IMR-90 (cell line): ENCODE results near the gene GNB2. TPM values are rescaled to one million over a fixed set of nuclear protein-coding genes. Genes with fewer than 3 reads are reported as not detected.

Experiments
- ATAC-seq: fragments of 200-7000 bp; cut with Tn5 transposase; 2 replicates; pipeline ENCODE4 v1.9.1; 2020; ENCODE audit warnings: low read depth, mild to moderate bottlenecking, moderate library complexity
- BruUV-seq: library from RNA; stranded (reverse); fragments of 400-500 nt; replicated peaks from 2 replicates; lab custom pipeline; 2021; lab: Mats Ljungman, UMichigan
- CTCF ChIA-PET: fragments of 300-600 bp; formaldehyde crosslinking; extraction: SDS; loops from one replicate; lab custom pipeline; 2021; ENCODE audit warnings: antibody characterized with exemption; lab: Yijun Ruan, JAX
- POLR2A ChIA-PET: fragments of 300-600 bp; sonication (Branson Sonifier 250); formaldehyde crosslinking; loops from one replicate; lab custom pipeline; 2022; ENCODE audit warnings: antibody characterized with exemption; ENCODE audit not compliant: unreplicated experiment; lab: Charles Lee
- DNase-seq: peaks from one replicate; pipeline ENCODE4 v3.0.0; 2013
- H2AFZ ChIP-seq: replicated peaks from 2 replicates; pipeline ENCODE3; 2013; ENCODE audit warnings: low read length, mild to moderate bottlenecking; ENCODE audit not compliant: poor library complexity
- H2AK5ac ChIP-seq: 2 replicates; pipeline ENCODE4 v1.6.1; 2013; ENCODE audit warnings: low read depth, low read length, inconsistent platforms
- H2AK9ac ChIP-seq: replicated peaks from 2 replicates; pipeline ENCODE3; 2013; ENCODE audit warnings: mild to moderate bottlenecking, low read depth, low read length, moderate library complexity; ENCODE audit not compliant: poor library complexity
- H2BK120ac ChIP-seq: 2 replicates; pipeline ENCODE4 v1.6.1; 2013; ENCODE audit warnings: low read depth, low read length, inconsistent platforms
- H2BK15ac ChIP-seq: 3 replicates; pipeline ENCODE4 v1.6.1; 2013; ENCODE audit warnings: low read depth, low read length, inconsistent platforms
- H2BK20ac ChIP-seq: 2 replicates; pipeline ENCODE4 v1.6.1; 2013; ENCODE audit warnings: low read depth, mild to moderate bottlenecking, inconsistent platforms, low read length, moderate library complexity
- H2BK5ac ChIP-seq: 2 replicates; pipeline ENCODE4 v1.6.1; 2013; ENCODE audit warnings: mild to moderate bottlenecking, low read depth, low read length, inconsistent platforms; ENCODE audit not compliant: poor library complexity, severe bottlenecking
- H3K14ac ChIP-seq: replicated peaks from 2 replicates; pipeline ENCODE4 v1.6.1; 2013; ENCODE audit warnings: low read depth, low read length, inconsistent platforms
- H3K18ac ChIP-seq: 2 replicates; pipeline ENCODE4 v1.6.1; 2013; ENCODE audit warnings: low read depth, low read length, control low read depth
- H3K23ac ChIP-seq: 2 replicates; pipeline ENCODE4 v1.6.1; 2013; ENCODE audit warnings: low read depth, low read length, inconsistent platforms
- H3K27ac ChIP-seq: 2 replicates; pipeline ENCODE4 v1.5.1; 2013; ENCODE audit warnings: mild to moderate bottlenecking, control low read depth, low read length; ENCODE audit not compliant: insufficient read depth
- H3K27me3 ChIP-seq: 2 replicates; pipeline ENCODE4 v1.6.1; 2013; ENCODE audit warnings: low read length; ENCODE audit not compliant: control insufficient read depth, insufficient read depth
- H3K36me3 ChIP-seq: 2 replicates; pipeline ENCODE4 v1.6.1; 2013; ENCODE audit warnings: low read length, mixed read lengths; ENCODE audit not compliant: control insufficient read depth, insufficient read depth
- H3K4ac ChIP-seq: 2 replicates; pipeline ENCODE4 v1.6.1; 2013; ENCODE audit warnings: low read depth, low read length, inconsistent platforms
- H3K4me1 ChIP-seq: 2 replicates; pipeline ENCODE4 v1.6.1; 2013; ENCODE audit warnings: low read length, mixed read lengths; ENCODE audit not compliant: control insufficient read depth, insufficient read depth
- H3K4me2 ChIP-seq: 2 replicates; pipeline ENCODE4 v1.6.1; 2013; ENCODE audit warnings: low read depth, mild to moderate bottlenecking, control low read depth, low read length, moderate library complexity
- H3K4me3 ChIP-seq: 2 replicates; pipeline ENCODE4 v1.5.1; 2013; ENCODE audit warnings: low read depth, mild to moderate bottlenecking, control low read depth, low read length, moderate library complexity; ENCODE audit not compliant: insufficient read depth
- H3K56ac ChIP-seq: 2 replicates; pipeline ENCODE4 v1.6.1; 2013; ENCODE audit warnings: low read length, inconsistent platforms; ENCODE audit not compliant: insufficient read depth; ENCODE audit errors: extremely low read depth
- H3K79me1 ChIP-seq, 2 experiments: 2 replicates each; pipeline ENCODE4 v1.6.1; 2013; ENCODE audit warnings: low read length in 2 of 2, inconsistent platforms in 1 of 2, low read depth in 1 of 2
- H3K9ac ChIP-seq: 2 replicates; pipeline ENCODE4 v1.6.1; 2013; ENCODE audit warnings: low read depth, low read length, control low read depth
- H3K9me1 ChIP-seq: 2 replicates; pipeline ENCODE4 v1.6.1; 2013; ENCODE audit warnings: low read length, inconsistent platforms; ENCODE audit not compliant: insufficient read depth
- H3K9me3 ChIP-seq: 2 replicates; pipeline ENCODE4 v1.6.1; 2013; ENCODE audit warnings: low read length; ENCODE audit not compliant: control insufficient read depth, insufficient read depth
- H4K20me1 ChIP-seq: 2 replicates; pipeline ENCODE4 v1.6.1; 2013; ENCODE audit warnings: low read length, inconsistent platforms; ENCODE audit not compliant: insufficient read depth
- H4K5ac ChIP-seq: 2 replicates; pipeline ENCODE4 v1.6.1; 2013; ENCODE audit warnings: mild to moderate bottlenecking, low read depth, low read length, control low read depth
- H4K8ac ChIP-seq, 2 experiments: 2 replicates each; pipeline ENCODE4 v1.6.1; 2013; ENCODE audit warnings: low read depth in 2 of 2, low read length in 2 of 2, control low read depth in 1 of 2, inconsistent platforms in 1 of 2
- H4K91ac ChIP-seq: 2 replicates; pipeline ENCODE4 v1.6.1; 2013; ENCODE audit warnings: low read depth, low read length, inconsistent platforms; ENCODE audit not compliant: insufficient read depth
- BHLHE40 ChIP-seq: fragments of 150-350 bp; IDR thresholded peaks from 2 replicates; pipeline ENCODE4 v1.6.1; 2016; ENCODE audit warnings: mild to moderate bottlenecking, low read depth, low read length
- CEBPB ChIP-seq: IDR thresholded peaks from 2 replicates; pipeline ENCODE4 v1.6.1; 2012; ENCODE audit warnings: low read depth, low read length, improper control_type of control experiment
- CHD1 ChIP-seq: IDR thresholded peaks from 2 replicates; pipeline ENCODE4 v1.6.1; 2012; ENCODE audit warnings: low read depth, low read length, improper control_type of control experiment
- MAFK ChIP-seq: IDR thresholded peaks from 2 replicates; pipeline ENCODE4 v1.6.1; 2012; ENCODE audit warnings: low read depth, low read length, improper control_type of control experiment
- MAZ ChIP-seq: IDR thresholded peaks from 2 replicates; pipeline ENCODE4 v1.6.1; 2012; ENCODE audit warnings: low read depth, mild to moderate bottlenecking, low read length, improper control_type of control experiment, moderate library complexity, borderline replicate concordance
- MXI1 ChIP-seq: IDR thresholded peaks from 2 replicates; pipeline ENCODE4 v1.6.1; 2012; ENCODE audit warnings: low read depth, mild to moderate bottlenecking, low read length, moderate library complexity, borderline replicate concordance
- NFE2L2 ChIP-seq: fragments of 150-350 bp; IDR thresholded peaks from 2 replicates; pipeline ENCODE4 v1.6.1; 2016; ENCODE audit warnings: low read depth, mild to moderate bottlenecking, low read length
- POLR2A ChIP-seq: IDR thresholded peaks from 2 replicates; pipeline ENCODE4 v1.6.1; 2012; ENCODE audit warnings: mild to moderate bottlenecking, low read depth, low read length
- RAD21 ChIP-seq: IDR thresholded peaks from 2 replicates; pipeline ENCODE4 v1.6.1; 2012; ENCODE audit warnings: low read length, improper control_type of control experiment
- RFX5 ChIP-seq: IDR thresholded peaks from 2 replicates; pipeline ENCODE4 v1.8.0; 2012; ENCODE audit warnings: low read depth, mild to moderate bottlenecking, low read length, moderate library complexity
- SMC3 ChIP-seq: fragments of 150-350 bp; IDR thresholded peaks from 2 replicates; pipeline ENCODE4 v1.6.1; 2016; ENCODE audit warnings: low read depth, mild to moderate bottlenecking, antibody characterized with exemption, low read length, moderate library complexity
- WGBS, 2 experiments: methylation state at CpG; one replicate each; pipeline versions ENCODE4 v1.1.5 to v1.1.7; 2013; ENCODE audit warnings: missing lambda C conversion rate in 2 of 2; ENCODE audit not compliant: insufficient read length in 1 of 2; ENCODE audit errors: extremely low coverage in 2 of 2; 5-methylcytosine and 5-hydroxymethylcytosine counted together
- dilution Hi-C: fragments of 300-500 bp; cut with HindIII; formaldehyde crosslinking; loops from one replicate; pipeline ENCODE4 v1.14.3; 2018; ENCODE audit warnings: low sequenced_read_pairs; ENCODE audit not compliant: unreplicated experiment
- in situ Hi-C: fragments of 300-500 bp; cut with MboI; formaldehyde crosslinking; loops from 3 replicates; pipeline ENCODE4 v1.14.3; 2019; ENCODE audit warnings: low sequenced_read_pairs, inconsistent platforms, mixed read lengths
- intact Hi-C: fragments of 100-400 bp; cut with micrococcal nuclease; formaldehyde crosslinking; loops from 2 replicates; pipeline ENCODE4 v1.10.0; 2022
- polyA plus RNA-seq, 3 experiments: library from polyadenylated mRNA; depleted of rRNA; stranded (reverse); fragments of >200 nt; gene quantifications; 2 replicates each; pipeline ENCODE4 v1.2.3, GENCODE V29; 2012; ENCODE audit warnings: low replicate concordance in 1 of 3
- total RNA-seq: library from RNA; depleted of rRNA; stranded (reverse); fragments of >200 nt; gene quantifications from 2 replicates; pipeline ENCODE4 v1.2.3, GENCODE V29; 2012
- TF ChIP-seq, protein P1 (sequence below): fragments of 150-350 bp; IDR thresholded peaks from 2 replicates; pipeline ENCODE4 v1.6.1; 2016; ENCODE audit warnings: low read depth, mild to moderate bottlenecking, low read length, moderate library complexity, borderline replicate concordance

GNB2 gene
- total and polyA plus RNA-seq, 2 of the 4 experiments (the other 2 are of a cell fraction), result 62.0 to 279 TPM

DNA sequence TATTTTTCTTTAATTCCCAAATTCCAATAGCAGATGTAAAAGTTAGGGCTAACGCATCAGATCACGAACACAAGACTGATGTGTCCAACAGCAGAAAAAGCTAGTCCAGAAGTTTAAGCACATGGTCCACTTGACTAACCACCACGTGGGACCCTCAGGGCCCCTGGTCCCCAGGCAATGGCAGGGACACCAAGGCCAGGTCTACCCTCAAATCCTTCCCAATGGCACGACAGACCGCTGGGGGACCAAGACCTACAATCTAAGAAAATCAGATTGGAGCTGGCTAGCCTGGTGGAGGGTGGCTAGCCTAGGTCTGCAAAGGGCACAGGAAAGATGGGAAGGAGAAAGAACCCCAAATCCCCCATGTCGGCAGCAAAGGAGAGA lies 19.0 kb downstream of the GNB2 start:
- Histone ChIP-seq H3K9me1 (no peaks in the 10 kb centered on the region), H3K79me1 (peaks cover 29 to 55% of the 10 kb centered on the region in 2 experiments), H3K4me3 (peak overlapping the region; percentile 56), H3K27me3 (no peaks in the 10 kb centered on the region), H3K4ac (no peak overlapping the region; the same call in 1 of the 2 replicates), H2BK5ac (no peak overlapping the region), H3K56ac (no peak overlapping the region), H3K4me2 (peak overlapping the region; percentile 70), H3K9ac (peak overlapping the region; percentile 87), H2AK5ac (no peak overlapping the region), H3K23ac (peak overlapping the region; percentile 90), H4K8ac (no peak overlapping the region), H2BK120ac (no peak overlapping the region), H3K4me1 (peaks cover 20% of the 10 kb centered on the region), H2AFZ (no peak overlapping the region), H4K20me1 (peaks cover 54% of the 10 kb centered on the region), H3K14ac (peak overlapping the region; percentile 83; the same call in 1 of the 2 replicates), H4K91ac (no peak overlapping the region), H2AK9ac (no peak overlapping the region), H3K36me3 (peaks cover 15% of the 10 kb centered on the region), H4K5ac (no peak overlapping the region), H3K27ac (0 out of 2 replicates have a peak overlapping the region, but pooled peaks have one; percentile 21), H2BK20ac (no peak overlapping the region), H3K18ac (no peak overlapping the region), H2BK15ac (no peak overlapping the region), H3K9me3 (no peaks in the 10 kb centered on the region)
- TF ChIP-seq RAD21 (no peak), POLR2A (no peak), RFX5 (no peak), SMC3 (no peak), MAZ (no peak), BHLHE40 (no peak), CEBPB (no peak), CHD1 (no peak), NFE2L2 (no peak), MAFK (no peak), MXI1 (no peak)
- TF ChIP-seq, protein P1, sequence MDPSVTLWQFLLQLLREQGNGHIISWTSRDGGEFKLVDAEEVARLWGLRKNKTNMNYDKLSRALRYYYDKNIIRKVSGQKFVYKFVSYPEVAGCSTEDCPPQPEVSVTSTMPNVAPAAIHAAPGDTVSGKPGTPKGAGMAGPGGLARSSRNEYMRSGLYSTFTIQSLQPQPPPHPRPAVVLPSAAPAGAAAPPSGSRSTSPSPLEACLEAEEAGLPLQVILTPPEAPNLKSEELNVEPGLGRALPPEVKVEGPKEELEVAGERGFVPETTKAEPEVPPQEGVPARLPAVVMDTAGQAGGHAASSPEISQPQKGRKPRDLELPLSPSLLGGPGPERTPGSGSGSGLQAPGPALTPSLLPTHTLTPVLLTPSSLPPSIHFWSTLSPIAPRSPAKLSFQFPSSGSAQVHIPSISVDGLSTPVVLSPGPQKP, result no peak
- WGBS, 2 experiments, result no CpG with 5 or more reads among the region's 6 CpGs
- in situ Hi-C loops (loop anchor here (10.0 kb wide), 1 partner anchor 228 kb away; the partner anchor contains the start of gene SPACDR), dilution Hi-C loops (no loop called here), intact Hi-C loops (loop anchor here (5.0 kb wide), 1 partner anchor 90 kb away; the partner anchor contains the start of gene PCOLCE)
- ATAC-seq, result no peak
- BruUV-seq, result no TSS peak
- no peak for DNase-seq
- ChIA-PET CTCF (interaction anchor here (0.6 to 1.7 kb wide), 7 partner anchors 8 to 394 kb away, joined by 3 to 7 read pairs (median 4); partner anchors contain the start of genes MOSPD3 and POP7), POLR2A (interaction anchor here (1.0 to 1.7 kb wide), 2 partner anchors 12 to 90 kb away, joined by 4 to 5 read pairs; no protein-coding TSS in a partner anchor)
